DMS79 (cell line): ENCODE data around the gene SYT8.

ENCODE experiments used
- DNase-seq: peaks from one replicate; lab custom pipeline; 2025; lab: John Stamatoyannopoulos, UW

Gene SYT8

GRCh38 chr11:1817511-1817910, 17.3 kb upstream of the SYT8 start:
- no peak for DNase-seq

GRCh38 chr11:1819074-1819473, 15.7 kb upstream of the SYT8 start:
- DNase-seq, result no peak

- no peak for DNase-seq
Measured at GRCh38 chr11:1820463-1821325, 14.1 kb upstream of the SYT8 start.

GRCh38 chr11:1821562-1821961, 13.2 kb upstream of the SYT8 start:
- DNase-seq, result no peak

GRCh38 chr11:1822648-1823375, 12.0 kb upstream of the SYT8 start:
- DNase-seq, result no peak

- no peak for DNase-seq
Measured at GRCh38 chr11:1823376-1824220, 11.2 kb upstream of the SYT8 start.

GRCh38 chr11:1824221-1825038, 10.4 kb upstream of the SYT8 start:
- DNase-seq, result no peak

GRCh38 chr11:1825039-1825740, 9.6 kb upstream of the SYT8 start:
- DNase-seq, result no peak

- DNase-seq, result no peak
Measured at GRCh38 chr11:1825785-1826451, 8.9 kb upstream of the SYT8 start.

GRCh38 chr11:1826552-1827094, 8.2 kb upstream of the SYT8 start:
- no peak for DNase-seq

- peak; percentile 54 for DNase-seq
Measured at GRCh38 chr11:1827095-1827813, 7.5 kb upstream of the SYT8 start.

GRCh38 chr11:1827931-1828330, 6.9 kb upstream of the SYT8 start:
- DNase-seq, result no peak

- DNase-seq, result no peak
Measured at GRCh38 chr11:1828542-1828941, 6.2 kb upstream of the SYT8 start.

- DNase-seq, result no peak
Measured at GRCh38 chr11:1829039-1829820, 5.6 kb upstream of the SYT8 start.

- DNase-seq, result no peak
Measured at GRCh38 chr11:1830004-1830321, 4.8 kb upstream of the SYT8 start.

- DNase-seq, result peak; percentile 20
Measured at GRCh38 chr11:1830322-1831223, 4.2 kb upstream of the SYT8 start.

- no peak for DNase-seq
Measured at GRCh38 chr11:1831338-1832210, 3.2 kb upstream of the SYT8 start.
